ENCODE data around the gene TANGO6. TPM values are rescaled to one million over a fixed set of nuclear protein-coding genes. Genes with fewer than 3 reads are reported as not detected.

TANGO6 gene
- total and polyA plus RNA-seq, 3 experiments from 2014 or later: 19.5 to 30.3 (median 28.9) TPM

DNA sequence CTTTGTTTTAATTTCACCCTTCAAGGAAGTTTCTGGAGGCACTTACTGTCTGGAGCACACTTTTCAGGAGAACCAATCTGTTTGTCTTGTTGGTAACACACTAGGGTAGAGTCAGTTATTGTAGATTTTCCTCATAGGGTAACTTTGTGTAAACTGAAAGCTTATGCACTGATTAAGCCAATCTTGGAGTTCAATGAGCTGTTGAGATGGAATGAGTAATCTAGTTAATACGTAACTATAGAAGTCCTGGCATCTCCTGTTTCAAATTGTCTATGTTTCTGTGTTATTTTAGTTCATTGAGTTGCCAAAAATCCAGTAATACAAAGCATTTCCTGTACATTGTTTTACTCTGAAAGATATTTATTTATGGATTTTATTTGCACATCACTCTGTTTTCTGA, 150.6 kb downstream of the TANGO6 start:
- Mint-ChIP-seq H3K27ac (no peak overlapping the region), H3K36me3 (peaks cover 0 to 16% (median 2%) of the 10 kb centered on the region in 3 donors), H3K9me3 (no peaks in the 10 kb centered on the region), H3K4me1 (no peaks in the 10 kb centered on the region), H3K27me3 (no peaks in the 10 kb centered on the region), H3K4me3 (no peak overlapping the region)
- no peaks in the 10 kb centered on the region for H3K9me3 ChIP-seq (ENCODE audit: low read length)
- no peaks in the 10 kb centered on the region for H3K27me3 ChIP-seq (ENCODE audit: insufficient read depth, low read length, poor library complexity, severe bottlenecking)
- ChIA-PET CTCF (no interaction called here), POLR2A (no interaction called here)
- no peaks in the 10 kb centered on the region for H3K4me1 ChIP-seq (ENCODE audit: insufficient read depth, low read length)
- no peaks in the 10 kb centered on the region for H3K36me3 ChIP-seq (ENCODE audit: insufficient read depth, low read length)
- H3K4me3 ChIP-seq (ENCODE audit: low read length): no peak overlapping the region
- DNase-seq: no peak
- H3K27ac ChIP-seq (ENCODE audit: low read depth, low read length): no peak overlapping the region

GRCh38 chr16:68994324-68994723, 151.0 kb downstream of the TANGO6 start:
- no peak overlapping the region for H3K4me3 Mint-ChIP-seq
- POLR2A ChIA-PET: no interaction called here
- H3K36me3 Mint-ChIP-seq: peaks cover 0 to 16% (median 2%) of the 10 kb centered on the region in 3 donors
- no peaks in the 10 kb centered on the region for H3K36me3 ChIP-seq (ENCODE audit: insufficient read depth, low read length)
- peak overlapping the region in 1 of 8 donors; percentile 27 for H3K27ac Mint-ChIP-seq
- no peaks in the 10 kb centered on the region for H3K27me3 ChIP-seq (ENCODE audit: insufficient read depth, low read length, poor library complexity, severe bottlenecking)
- H3K27ac ChIP-seq (ENCODE audit: low read depth, low read length): no peak overlapping the region
- H3K4me3 ChIP-seq (ENCODE audit: low read length): no peak overlapping the region
- no peaks in the 10 kb centered on the region for H3K27me3 Mint-ChIP-seq
- DNase-seq: no peak
- no peaks in the 10 kb centered on the region for H3K9me3 Mint-ChIP-seq
- H3K9me3 ChIP-seq (ENCODE audit: low read length): no peaks in the 10 kb centered on the region
- H3K4me1 Mint-ChIP-seq: no peaks in the 10 kb centered on the region
- H3K4me1 ChIP-seq (ENCODE audit: insufficient read depth, low read length): no peaks in the 10 kb centered on the region
- CTCF ChIA-PET: no interaction called here

GRCh38 chr16:68995011-68995504, 151.7 kb downstream of the TANGO6 start:
- H3K27ac ChIP-seq (ENCODE audit: low read depth, low read length): no peak overlapping the region
- no peak overlapping the region for H3K4me3 Mint-ChIP-seq
- H3K4me1 Mint-ChIP-seq: no peaks in the 10 kb centered on the region
- CTCF ChIA-PET: no interaction called here
- no peaks in the 10 kb centered on the region for H3K36me3 ChIP-seq (ENCODE audit: insufficient read depth, low read length)
- H3K36me3 Mint-ChIP-seq: peaks cover 0 to 16% (median 2%) of the 10 kb centered on the region in 3 donors
- no peaks in the 10 kb centered on the region for H3K27me3 Mint-ChIP-seq
- no peaks in the 10 kb centered on the region for H3K27me3 ChIP-seq (ENCODE audit: insufficient read depth, low read length, poor library complexity, severe bottlenecking)
- no peaks in the 10 kb centered on the region for H3K9me3 Mint-ChIP-seq
- H3K4me1 ChIP-seq (ENCODE audit: insufficient read depth, low read length): no peaks in the 10 kb centered on the region
- H3K27ac Mint-ChIP-seq: no peak overlapping the region
- no peaks in the 10 kb centered on the region for H3K9me3 ChIP-seq (ENCODE audit: low read length)
- H3K4me3 ChIP-seq (ENCODE audit: low read length): no peak overlapping the region
- POLR2A ChIA-PET: no interaction called here
- DNase-seq: no peak

DNA sequence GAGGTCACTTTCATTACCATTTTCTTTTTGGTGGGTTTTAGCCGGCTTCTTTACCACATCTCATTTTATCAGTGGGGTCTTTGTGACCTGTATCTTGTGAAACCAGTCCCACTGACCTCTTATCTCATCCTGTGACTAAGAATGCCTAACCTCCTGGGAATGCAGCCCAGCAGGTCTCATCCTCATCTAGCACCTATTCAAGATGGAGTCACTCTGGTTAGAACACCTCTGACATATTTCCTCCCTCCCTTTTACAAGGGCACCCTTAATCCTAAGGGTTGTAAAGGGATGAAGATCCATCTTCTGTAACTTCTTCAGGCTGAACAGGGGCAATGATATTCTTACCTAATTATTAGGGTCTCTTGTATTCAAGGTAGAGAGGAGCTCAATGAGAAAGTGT, 154.2 kb downstream of the TANGO6 start:
- ChIA-PET POLR2A (no interaction called here), CTCF (no interaction called here)
- Histone ChIP-seq H3K27me3 (ENCODE audit: insufficient read depth, low read length, poor library complexity, severe bottlenecking) (no peaks in the 10 kb centered on the region), H3K36me3 (ENCODE audit: insufficient read depth, low read length) (no peaks in the 10 kb centered on the region), H3K4me3 (ENCODE audit: low read length) (no peak overlapping the region), H3K27ac (ENCODE audit: low read depth, low read length) (no peak overlapping the region), H3K4me1 (ENCODE audit: insufficient read depth, low read length) (no peaks in the 10 kb centered on the region), H3K9me3 (ENCODE audit: low read length) (no peaks in the 10 kb centered on the region)
- peaks cover 4 to 25% (median 6%) of the 10 kb centered on the region in 3 donors for H3K36me3 Mint-ChIP-seq
- H3K4me1 Mint-ChIP-seq: no peaks in the 10 kb centered on the region
- DNase-seq: no peak
- H3K27ac Mint-ChIP-seq: no peak overlapping the region
- H3K27me3 Mint-ChIP-seq: no peaks in the 10 kb centered on the region
- no peak overlapping the region for H3K4me3 Mint-ChIP-seq
- H3K9me3 Mint-ChIP-seq: peaks cover 0 to 3% (median 0%) of the 10 kb centered on the region in 5 donors

- no peaks in the 10 kb centered on the region for H3K4me1 ChIP-seq (ENCODE audit: insufficient read depth, low read length)
- peaks cover 0 to 8% (median 2%) of the 10 kb centered on the region in 5 donors for H3K9me3 Mint-ChIP-seq
- no peaks in the 10 kb centered on the region for H3K27me3 Mint-ChIP-seq
- H3K4me3 ChIP-seq (ENCODE audit: low read length): no peak overlapping the region
- H3K27ac ChIP-seq (ENCODE audit: low read depth, low read length): no peak overlapping the region
- H3K4me3 Mint-ChIP-seq: no peak overlapping the region
- no peaks in the 10 kb centered on the region for H3K9me3 ChIP-seq (ENCODE audit: low read length)
- H3K27me3 ChIP-seq (ENCODE audit: insufficient read depth, low read length, poor library complexity, severe bottlenecking): no peaks in the 10 kb centered on the region
- POLR2A ChIA-PET: no interaction called here
- DNase-seq: no peak
- CTCF ChIA-PET: interaction anchor here (1.4 kb wide), 1 partner anchor 15 kb away, joined by 3 read pairs; no protein-coding TSS in a partner anchor
- no peaks in the 10 kb centered on the region for H3K36me3 ChIP-seq (ENCODE audit: insufficient read depth, low read length)
- H3K36me3 Mint-ChIP-seq: peaks cover 10 to 33% (median 15%) of the 10 kb centered on the region in 3 donors
- no peaks in the 10 kb centered on the region for H3K4me1 Mint-ChIP-seq
- no peak overlapping the region for H3K27ac Mint-ChIP-seq
Measured at GRCh38 chr16:68999114-68999513, 155.8 kb downstream of the TANGO6 start.

GRCh38 chr16:69003500-69003899, 160.2 kb downstream of the TANGO6 start:
- ChIA-PET CTCF (no interaction called here), POLR2A (no interaction called here)
- Histone ChIP-seq H3K4me1 (ENCODE audit: insufficient read depth, low read length) (no peaks in the 10 kb centered on the region), H3K9me3 (ENCODE audit: low read length) (no peaks in the 10 kb centered on the region), H3K27me3 (ENCODE audit: insufficient read depth, low read length, poor library complexity, severe bottlenecking) (no peaks in the 10 kb centered on the region), H3K27ac (ENCODE audit: low read depth, low read length) (no peak overlapping the region), H3K36me3 (ENCODE audit: insufficient read depth, low read length) (no peaks in the 10 kb centered on the region), H3K4me3 (ENCODE audit: low read length) (no peak overlapping the region)
- Mint-ChIP-seq H3K27ac (no peak overlapping the region), H3K9me3 (peaks cover 0 to 8% (median 2%) of the 10 kb centered on the region in 5 donors), H3K36me3 (peaks cover 11 to 31% (median 15%) of the 10 kb centered on the region in 3 donors), H3K27me3 (no peaks in the 10 kb centered on the region), H3K4me1 (no peaks in the 10 kb centered on the region), H3K4me3 (no peak overlapping the region)
- no peak for DNase-seq

- no peaks in the 10 kb centered on the region for H3K9me3 ChIP-seq (ENCODE audit: low read length)
- Mint-ChIP-seq H3K27me3 (no peaks in the 10 kb centered on the region), H3K27ac (no peak overlapping the region), H3K9me3 (peaks cover 0 to 8% (median 2%) of the 10 kb centered on the region in 5 donors), H3K4me3 (no peak overlapping the region), H3K4me1 (no peaks in the 10 kb centered on the region), H3K36me3 (peaks cover 15 to 43% (median 17%) of the 10 kb centered on the region in 3 donors)
- ChIA-PET POLR2A (no interaction called here), CTCF (no interaction called here)
- H3K36me3 ChIP-seq (ENCODE audit: insufficient read depth, low read length): no peaks in the 10 kb centered on the region
- H3K4me1 ChIP-seq (ENCODE audit: insufficient read depth, low read length): no peaks in the 10 kb centered on the region
- no peak overlapping the region for H3K27ac ChIP-seq (ENCODE audit: low read depth, low read length)
- H3K27me3 ChIP-seq (ENCODE audit: insufficient read depth, low read length, poor library complexity, severe bottlenecking): no peaks in the 10 kb centered on the region
- DNase-seq: no peak
- H3K4me3 ChIP-seq (ENCODE audit: low read length): no peak overlapping the region
Measured at GRCh38 chr16:69005641-69006355, 162.5 kb downstream of the TANGO6 start.

- H3K9me3 Mint-ChIP-seq: no peaks in the 10 kb centered on the region
- Histone ChIP-seq H3K36me3 (ENCODE audit: insufficient read depth, low read length) (no peaks in the 10 kb centered on the region), H3K27me3 (ENCODE audit: insufficient read depth, low read length, poor library complexity, severe bottlenecking) (no peaks in the 10 kb centered on the region), H3K9me3 (ENCODE audit: low read length) (no peaks in the 10 kb centered on the region), H3K4me3 (ENCODE audit: low read length) (no peak overlapping the region), H3K4me1 (ENCODE audit: insufficient read depth, low read length) (no peaks in the 10 kb centered on the region), H3K27ac (ENCODE audit: low read depth, low read length) (no peak overlapping the region)
- H3K36me3 Mint-ChIP-seq: peaks cover 0 to 48% (median 14%) of the 10 kb centered on the region in 3 donors
- ChIA-PET CTCF (no interaction called here), POLR2A (no interaction called here)
- H3K4me3 Mint-ChIP-seq: no peak overlapping the region
- no peak for DNase-seq
- H3K27ac Mint-ChIP-seq: no peak overlapping the region
- no peaks in the 10 kb centered on the region for H3K4me1 Mint-ChIP-seq
- H3K27me3 Mint-ChIP-seq: no peaks in the 10 kb centered on the region
Measured at GRCh38 chr16:69012906-69013305, 169.6 kb downstream of the TANGO6 start.
